HG03045 (cell line): Measurements from ENCODE around the gene TUBGCP6.

ENCODE experiments used
- ATAC-seq: cut with Tn5 transposase; IDR thresholded peaks from one replicate; pipeline ENCODE4 v1.9.1; 2021; ENCODE audit warnings: mild to moderate bottlenecking, moderate library complexity; ENCODE audit not compliant: unreplicated experiment

Gene TUBGCP6

DNA sequence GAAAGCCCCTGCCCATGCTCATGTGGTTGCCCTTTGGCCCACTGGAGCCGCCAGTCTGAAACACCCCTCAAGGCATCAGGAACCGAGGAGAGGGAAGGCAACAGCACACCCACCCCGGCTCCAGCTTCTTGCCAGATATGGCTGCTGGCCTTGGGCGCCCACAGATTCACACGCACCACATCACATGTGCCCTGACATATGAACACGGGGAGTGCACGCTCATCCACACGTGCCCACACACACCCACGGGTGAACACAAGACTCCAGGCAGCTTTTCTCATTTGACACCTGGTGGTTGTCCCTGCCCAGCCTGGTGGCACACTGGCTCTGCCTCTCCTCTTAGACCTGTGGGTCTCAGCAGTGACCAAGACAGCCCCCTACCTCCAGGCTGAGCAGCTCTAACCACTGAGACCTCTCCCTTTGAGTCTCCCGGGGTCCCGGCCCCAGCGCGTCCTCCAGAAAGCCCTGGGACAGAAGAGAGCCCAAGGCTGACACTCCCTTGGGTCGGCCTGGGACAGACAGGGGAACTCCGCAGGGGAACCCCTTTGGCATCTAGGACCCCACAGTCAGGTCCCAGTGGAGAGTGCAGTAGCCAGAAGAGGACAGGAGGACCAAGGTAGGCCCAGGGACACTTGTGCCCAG lies 19.4 kb upstream of the TUBGCP6 start:
- ATAC-seq, result no peak

DNA sequence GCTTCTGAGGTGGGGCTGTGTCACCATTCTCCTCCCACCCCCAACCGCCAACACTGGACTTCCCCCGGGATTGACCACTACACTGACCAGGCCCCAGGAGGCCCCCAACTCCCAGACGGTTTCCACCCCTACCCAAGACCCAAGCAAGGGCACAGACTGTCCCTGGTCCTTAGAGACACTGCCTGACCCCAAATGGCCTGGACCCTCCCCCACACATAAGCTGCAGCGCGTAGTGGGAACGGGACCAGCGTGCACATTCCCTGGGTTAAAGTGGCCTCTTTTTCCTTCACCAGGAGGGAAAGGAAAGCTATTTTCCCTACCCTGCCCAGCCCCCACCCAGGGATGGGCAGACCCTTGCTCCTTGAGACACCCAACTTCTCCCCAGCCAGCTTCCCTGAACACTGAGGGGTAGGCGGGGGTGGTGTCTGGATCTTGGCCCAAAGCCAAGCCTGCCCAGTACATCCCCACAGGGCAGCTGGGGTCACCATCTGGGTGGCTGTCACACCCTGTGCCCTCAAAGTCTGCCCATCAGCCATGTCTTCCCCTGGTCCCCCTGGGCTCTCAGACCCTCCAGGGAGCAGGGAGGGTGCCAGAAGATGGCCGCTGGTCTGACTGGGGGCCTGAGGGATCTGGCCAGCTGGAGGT lies 18.3 kb upstream of the TUBGCP6 start:
- no peak for ATAC-seq

DNA sequence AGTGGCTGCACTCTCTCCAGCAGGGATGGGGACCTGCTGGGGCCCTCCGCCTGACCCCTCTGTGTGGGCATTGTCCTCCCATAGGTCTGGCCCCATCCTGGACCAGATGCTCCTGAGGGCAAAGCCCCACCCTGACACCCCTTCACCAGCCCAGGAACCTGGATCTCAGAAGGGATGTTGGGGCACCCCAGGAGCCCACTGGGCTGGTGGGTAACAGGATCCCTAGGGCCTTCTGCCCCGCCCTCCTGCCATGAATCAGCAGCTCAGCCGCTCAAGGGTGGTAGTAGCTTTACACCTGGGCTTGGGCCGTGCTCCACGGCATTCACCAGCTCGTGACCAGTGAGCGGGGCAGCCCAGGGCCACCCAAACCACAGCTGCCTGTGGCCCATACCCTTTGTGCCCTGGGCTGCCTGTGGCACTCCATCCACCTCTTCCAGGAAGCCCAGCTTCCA lies 17.7 kb upstream of the TUBGCP6 start:
- ATAC-seq, result no peak

DNA sequence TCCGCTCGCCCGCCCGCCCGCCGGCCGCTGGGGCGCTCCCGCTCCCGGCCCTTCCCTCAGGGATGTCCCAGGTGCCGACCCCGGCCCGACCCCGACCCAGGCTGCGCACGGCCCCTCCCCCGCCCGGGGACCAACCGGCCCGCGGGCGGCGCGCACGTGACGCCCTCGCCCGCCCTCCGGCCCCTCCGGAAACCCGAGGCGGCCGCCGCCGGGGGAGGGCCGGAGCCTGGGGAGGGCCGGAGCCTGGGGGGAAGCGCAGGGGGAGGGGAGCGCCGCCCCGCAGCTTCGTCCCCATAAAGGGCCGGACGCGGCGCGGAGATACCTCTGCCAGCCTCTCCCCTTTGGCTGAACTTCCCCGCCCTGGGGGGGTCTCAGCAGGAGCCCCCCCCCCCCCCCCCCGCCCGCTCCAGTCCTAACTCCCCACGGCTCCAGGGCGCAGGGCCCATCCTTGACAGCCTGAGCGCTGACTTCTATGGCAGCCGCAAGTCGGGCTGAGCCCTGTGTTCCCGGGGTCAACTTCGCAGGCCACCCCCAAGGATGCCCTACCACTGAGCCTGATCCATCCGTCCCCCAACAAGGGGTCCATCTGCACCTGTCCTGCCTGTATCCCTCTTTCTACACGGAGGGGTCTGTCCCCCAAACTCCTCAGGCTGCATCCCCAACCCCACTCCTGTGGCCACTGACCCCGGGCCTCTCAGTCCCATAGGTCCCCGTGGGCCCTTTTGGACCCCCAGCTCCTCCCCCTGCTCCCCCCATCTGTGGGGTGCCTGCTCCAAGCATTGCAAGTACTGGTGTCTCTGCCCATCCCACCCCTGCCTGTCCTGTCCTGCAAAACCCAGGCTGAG lies 17.0 kb upstream of the TUBGCP6 start, which contains the start of gene MAPK12:
TSS of gene MAPK12 (minus strand) at position 69 of the 845 bp plus-strand sequence. CDS start 174 bp downstream, outside the sequence.
- ATAC-seq, result no peak

DNA sequence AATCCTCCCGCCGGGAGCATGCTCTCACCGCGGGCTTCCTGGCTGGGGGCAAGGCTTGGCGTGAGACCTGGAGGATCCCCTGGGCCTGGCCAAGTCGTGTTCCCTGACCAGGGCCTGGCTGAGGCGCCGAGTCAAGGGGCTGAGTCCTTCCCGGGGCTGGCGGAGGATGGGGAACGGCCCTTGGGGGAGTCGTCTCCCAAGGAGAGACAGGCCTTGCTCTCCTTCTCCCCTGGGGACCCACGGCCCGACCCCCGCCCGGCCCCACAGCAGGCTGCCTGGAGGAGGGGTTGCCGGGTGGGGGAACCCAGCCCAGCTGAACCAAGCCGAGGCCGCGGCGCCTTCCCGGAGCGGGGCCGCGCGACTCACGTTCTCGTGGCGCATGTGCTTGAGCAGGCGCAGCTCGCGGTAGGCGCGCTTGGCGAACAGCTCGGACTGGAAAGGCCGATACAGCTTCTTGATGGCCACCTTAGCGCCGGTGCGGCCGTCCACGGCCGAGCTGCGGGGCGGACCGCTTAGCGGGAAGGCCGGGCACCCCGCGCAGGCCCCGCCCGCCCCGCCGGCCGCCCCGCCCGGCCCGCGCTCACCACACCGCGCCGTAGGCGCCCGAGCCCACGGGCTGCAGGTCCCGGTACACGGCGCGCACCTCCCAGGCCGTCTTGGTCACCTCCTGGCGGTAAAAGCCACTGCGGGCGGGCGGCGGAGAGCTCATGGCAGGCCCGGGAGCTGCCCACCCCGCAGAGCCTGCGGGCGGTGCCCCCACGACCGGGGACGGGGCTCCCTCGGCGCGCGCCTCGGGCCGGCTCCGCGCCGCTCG lies 16.2 kb upstream of the TUBGCP6 start:
- ATAC-seq, result no peak

DNA sequence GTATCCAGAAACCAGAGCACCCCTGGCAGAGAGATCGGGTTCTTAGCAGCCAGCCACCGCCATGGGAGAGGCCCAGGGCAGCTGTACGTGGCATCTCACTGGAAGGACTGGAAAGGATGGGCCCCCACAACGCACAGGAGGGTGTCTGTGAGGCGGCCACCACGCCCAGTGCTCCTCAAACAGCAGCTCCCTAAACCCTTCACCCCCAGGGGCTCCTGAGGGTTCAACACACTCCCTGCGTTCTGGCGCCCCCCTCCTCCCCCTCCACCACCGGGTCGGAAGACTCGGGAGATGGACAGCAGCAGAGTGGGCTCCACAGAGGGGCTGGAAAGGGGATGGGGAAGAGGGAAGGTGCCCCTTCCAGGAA lies 15.6 kb upstream of the TUBGCP6 start:
- ATAC-seq, result no peak

DNA sequence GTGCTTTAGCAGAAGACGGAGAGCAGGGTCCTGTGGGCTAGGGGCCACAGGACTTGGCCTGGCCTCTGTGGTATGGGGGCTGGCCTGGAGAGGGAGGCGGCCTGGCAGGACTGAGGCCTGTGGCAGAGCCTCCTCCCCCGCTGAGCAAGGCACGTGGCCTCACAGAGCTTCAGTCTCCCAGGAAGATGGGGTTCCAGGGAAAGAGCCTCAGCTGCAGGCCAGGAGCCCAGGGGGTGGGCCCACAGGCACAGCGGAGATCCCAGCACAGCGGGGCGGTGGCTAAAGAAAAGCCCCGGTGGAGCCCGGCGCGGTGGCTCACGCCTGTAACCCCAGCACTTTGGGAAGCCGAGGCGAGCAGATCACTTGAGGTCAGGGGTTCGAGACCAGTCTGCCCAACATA lies 14.5 kb upstream of the TUBGCP6 start:
- ATAC-seq, result no peak

DNA sequence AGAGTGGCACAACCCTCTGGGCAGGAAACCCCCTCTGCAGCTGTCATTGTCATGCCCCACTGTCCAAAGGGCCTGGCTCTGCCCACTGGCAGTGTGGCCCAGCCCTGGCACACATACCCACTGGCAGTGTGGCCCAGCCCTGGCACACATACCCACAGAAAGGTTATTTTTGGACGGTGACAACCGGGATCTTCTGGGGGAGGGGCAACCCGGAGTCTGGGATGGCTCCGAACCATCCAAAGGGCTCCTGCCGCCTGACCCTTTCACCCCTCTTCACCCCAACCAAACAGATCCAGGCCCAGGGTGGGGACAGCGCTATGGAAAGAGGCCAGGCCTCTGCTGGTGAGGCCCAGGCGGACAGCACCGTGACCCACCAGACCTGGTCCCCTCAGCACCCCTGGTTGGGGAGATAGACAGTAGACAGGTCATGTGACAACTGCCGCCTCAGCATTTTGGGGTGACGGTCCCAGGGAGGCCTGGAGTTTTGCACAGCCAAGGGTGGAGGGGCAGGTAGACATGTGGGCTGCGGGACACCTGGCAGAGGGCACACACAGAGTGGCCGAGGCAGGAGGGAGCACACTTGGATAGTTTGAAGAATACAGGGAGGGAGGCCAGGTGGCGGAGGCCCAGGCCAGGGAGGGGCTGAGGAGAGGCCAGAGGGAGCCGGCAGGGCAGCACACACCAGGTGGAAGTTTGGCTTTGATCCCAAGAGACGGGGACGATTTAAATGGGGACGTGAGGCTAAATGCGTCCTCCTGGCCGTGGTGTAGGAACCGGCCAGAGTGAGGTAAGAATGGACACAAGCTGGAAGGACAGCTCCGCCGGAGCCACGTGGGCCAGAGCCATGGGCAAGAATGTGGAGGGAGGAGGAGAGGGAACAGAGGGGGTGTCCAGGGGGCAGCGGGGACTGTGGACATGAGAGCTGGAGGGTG lies 13.8 kb upstream of the TUBGCP6 start:
- no peak for ATAC-seq

DNA sequence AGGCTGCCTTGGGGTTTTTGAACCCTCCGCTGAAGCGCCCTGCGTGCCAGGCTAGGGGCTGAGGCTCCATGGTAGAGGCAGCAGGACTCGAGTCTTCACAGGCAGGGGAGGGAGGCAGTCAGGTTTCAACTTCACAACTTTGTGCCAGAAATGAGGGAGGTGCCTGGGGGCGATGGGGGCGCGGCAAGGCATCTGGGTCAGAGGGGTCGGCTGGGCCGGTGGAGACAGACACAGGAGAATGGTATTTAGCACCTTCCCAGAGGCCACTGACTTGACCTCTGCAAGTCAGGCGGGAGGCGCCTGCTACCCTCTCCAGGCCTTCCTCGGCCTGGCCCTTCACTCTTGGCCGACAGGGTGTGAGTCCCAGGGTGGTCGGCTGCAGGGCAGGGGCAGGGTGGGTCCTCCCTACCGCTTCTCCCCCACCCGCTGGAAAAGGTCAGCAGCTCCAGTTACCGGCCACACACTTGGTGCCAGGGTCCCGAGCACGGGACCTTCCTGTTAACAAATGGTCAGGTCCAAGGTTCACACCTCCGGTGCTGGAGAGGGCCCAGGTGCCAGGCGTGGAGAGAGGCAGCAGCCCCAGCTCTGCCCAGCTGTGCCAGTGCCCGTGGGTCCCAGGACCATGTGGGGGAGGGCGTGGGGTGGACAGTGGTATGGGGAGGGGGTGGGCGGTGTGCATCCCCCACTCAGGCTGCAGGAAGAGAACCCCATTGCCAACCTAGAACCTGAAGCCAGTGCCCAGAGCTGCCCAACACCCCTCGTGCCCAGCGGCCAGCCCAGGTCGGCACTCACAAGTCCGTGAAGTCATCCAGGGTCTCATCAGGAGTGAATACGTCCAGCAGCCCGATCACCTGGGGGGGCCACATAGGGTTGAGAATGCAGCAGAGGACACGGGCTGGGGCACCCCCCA lies 12.9 kb upstream of the TUBGCP6 start:
- ATAC-seq, result no peak

DNA sequence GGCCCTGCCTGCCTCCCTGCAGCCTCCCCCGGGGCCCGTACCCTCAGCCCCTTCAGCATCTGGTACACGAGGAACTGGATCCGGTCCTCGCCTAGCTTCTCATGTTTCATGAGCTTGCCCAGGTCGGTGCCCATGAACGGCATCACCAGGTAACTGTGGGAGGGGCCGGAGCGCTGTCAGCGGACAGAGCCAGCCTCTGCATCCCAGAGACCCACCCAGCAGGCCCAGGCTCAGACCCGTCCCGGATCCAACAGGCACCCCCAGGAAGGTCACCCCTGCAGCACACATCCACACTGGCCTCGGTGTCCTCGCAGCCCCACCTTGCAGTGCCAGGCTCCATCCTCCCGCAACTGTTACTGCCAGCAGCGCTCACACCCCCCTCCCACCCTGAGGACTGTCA lies 12.2 kb upstream of the TUBGCP6 start:
- no peak for ATAC-seq

DNA sequence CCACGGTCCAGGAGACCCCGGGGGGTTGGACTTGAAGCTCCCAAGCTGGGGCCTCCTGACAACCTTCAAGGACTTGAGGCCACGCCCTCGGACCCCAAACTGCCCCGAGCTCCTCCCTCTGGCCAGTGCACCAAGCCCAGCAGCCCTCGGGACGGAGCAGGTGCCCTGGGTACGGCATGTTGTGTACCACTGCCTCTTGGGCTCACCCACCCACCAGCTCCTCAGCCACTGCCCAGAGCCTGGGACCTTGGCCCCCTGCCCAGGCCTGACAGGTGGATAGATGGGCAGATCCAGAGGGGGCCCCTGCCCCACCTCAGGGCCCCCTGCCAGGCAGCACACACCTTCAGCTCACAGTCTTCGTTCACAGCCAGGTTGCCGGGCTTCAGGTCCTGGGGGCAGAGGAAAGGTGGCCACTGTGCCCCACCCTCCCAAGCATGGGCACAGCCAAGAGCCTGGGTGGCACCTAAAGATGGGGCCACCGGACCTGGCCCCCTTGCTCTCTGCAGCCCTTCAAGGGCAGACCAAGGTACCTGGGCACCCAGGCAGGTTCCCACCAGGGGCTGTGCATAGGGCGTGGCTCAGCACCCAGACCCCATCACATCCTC lies 11.5 kb upstream of the TUBGCP6 start:
- ATAC-seq, result no peak

DNA sequence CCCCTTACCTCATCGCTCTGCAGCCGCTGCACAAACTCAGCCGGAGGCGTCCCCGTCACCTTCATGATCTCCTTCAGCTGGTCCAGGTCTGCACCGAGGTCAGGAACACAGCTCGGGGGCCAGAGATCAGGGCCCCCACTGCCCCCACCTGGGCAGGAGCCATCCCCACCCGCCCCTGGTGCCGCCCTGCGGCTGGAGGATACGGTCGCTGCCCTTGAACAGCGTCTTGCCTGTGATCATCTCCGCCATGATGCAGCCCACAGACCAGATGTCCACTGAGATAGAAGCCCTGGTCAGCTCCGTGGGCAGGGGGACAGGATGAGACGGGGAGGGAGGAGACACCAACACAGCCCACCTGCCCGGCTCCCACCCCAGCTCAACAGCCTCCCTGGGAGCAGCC lies 10.8 kb upstream of the TUBGCP6 start:
- no peak for ATAC-seq

DNA sequence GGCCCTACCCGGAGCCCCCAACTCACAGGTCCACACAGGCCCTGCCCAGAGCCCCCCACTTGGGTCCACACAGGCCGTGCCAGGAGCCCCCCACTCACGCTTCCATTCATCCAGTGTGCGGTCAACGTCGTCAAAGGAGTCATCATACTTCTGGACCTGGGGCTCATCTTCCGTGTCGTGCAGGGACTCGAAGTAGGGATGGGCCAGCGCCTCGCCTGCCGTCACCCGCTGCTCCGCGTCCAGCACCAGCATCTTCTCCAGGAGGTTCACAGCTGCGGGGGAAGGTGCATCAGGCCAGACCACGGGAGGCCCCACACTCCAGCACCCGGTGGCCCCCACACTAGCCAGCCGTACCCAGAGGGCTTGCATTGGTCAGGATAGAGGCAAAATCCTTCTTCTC lies 10.3 kb upstream of the TUBGCP6 start:
- ATAC-seq, result no peak

DNA sequence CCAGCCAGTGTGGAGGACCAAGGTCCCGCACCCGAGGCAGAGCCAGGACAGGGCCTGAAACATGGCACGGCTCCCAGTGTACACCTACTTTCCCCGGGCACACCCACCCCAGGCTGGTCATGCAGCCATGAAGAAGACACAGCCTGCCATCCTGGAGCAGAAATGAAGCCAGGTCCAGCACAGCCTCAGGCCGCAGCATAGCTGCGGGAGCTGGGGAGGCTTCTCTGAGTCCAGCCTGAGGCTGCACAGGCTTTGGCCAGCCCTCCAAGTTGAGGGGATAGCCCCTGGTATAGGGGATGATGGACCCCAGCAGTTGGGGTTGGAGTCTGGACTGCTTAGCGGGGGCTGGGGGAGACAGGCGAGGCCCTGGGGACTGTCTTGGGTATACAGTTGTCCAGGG lies 9.1 kb upstream of the TUBGCP6 start:
- ATAC-seq, result no peak

DNA sequence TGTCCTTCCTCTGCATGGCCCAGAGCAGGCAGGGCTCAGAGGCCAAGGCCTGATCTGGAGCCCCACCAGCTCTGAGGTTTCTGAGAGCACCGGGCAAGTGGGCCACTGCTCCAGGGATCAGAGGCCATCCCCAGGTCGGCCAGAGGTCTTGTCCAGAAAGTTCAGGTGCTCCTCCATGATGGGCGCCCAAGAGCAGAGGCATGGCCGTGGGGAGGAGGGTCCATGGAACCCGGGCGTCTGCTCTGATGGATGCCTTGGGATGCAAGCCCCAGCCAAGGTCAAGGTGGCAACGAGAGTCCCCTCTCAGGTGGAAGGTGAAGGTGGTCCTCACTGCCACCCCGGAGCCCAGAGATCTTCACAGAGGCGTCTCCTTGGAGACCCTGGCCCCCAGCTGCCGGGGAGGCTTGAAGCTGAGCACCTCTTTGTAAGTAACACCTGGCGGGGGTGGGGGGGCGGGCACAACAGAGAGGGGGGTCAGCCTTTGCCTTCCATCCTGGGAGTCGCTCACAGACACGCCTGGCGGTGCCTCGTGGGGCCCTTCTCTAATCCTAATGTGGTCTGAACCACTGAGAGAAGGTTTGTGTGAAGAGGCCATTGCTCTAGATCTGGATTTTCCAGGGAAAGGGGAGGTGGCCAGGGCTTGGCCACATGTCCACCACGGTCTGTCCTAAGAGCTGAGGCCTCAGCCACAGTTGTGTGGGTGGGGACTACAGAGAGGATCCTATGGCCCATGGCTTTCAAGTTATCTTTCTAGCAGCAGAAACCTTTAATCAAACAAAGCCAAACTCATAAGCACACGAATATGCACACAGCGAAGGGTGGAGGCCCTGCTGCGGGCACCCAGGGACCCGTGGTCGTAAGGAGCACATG lies 8.5 kb upstream of the TUBGCP6 start:
- ATAC-seq, result no peak

DNA sequence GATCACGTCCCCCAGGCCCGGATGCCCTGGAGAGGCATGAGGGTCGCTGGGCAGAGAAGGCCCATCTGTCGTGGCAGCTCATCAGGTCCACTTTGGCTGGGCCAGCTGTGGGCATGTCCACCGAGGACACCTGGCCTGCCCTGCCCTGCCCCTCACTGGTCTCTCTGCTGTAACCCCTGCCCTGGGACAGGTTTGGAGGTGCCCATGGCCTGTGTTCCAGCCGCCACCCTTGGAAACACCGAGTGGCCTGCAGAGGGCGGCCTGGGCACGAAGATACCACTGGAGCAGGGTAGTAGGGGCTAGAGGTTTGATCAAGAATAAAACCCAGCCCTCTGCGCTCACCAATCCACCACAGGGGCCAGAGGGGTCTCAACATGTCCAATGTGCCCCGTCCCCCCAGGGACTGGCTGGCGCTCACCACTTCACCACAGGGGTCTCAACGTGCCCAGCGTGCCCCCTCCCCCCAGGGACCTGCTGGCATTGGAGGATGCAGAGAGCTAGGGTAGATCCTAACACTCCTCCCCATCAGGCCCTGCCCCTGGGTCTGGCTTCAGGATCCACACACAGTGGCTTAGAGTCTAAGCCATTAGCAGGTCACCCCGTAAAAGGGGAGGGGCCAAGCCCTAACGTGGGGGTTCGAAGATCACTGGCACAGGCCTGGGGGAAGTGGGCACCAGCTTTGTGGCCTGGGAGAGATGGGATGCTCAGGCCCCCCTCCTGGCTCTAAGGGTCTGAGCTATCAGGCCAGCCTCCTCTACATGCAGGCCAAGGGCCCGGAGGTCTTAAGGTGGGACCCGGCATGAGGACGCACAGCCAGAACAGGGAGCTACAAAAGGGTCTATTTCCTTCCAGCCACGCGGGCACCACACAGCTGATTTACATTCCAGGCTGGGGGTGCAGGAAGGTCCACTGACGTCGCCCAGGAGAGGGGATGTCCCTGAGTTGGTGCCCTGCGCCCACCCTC lies 7.5 kb upstream of the TUBGCP6 start:
- no peak for ATAC-seq
